HG02763 (cell line): ENCODE data around the gene HOXB2.
"Not testable (repeated sequence)": the region's sequence is repeated elsewhere in the genome, so short reads cannot be mapped to it uniquely, and the experiment has no call there.

Experiments
- ATAC-seq: cut with Tn5 transposase; IDR thresholded peaks from one replicate; pipeline ENCODE4 v1.9.1; 2021; ENCODE audit warnings: mild to moderate bottlenecking, moderate library complexity; ENCODE audit not compliant: unreplicated experiment

Gene HOXB2

DNA sequence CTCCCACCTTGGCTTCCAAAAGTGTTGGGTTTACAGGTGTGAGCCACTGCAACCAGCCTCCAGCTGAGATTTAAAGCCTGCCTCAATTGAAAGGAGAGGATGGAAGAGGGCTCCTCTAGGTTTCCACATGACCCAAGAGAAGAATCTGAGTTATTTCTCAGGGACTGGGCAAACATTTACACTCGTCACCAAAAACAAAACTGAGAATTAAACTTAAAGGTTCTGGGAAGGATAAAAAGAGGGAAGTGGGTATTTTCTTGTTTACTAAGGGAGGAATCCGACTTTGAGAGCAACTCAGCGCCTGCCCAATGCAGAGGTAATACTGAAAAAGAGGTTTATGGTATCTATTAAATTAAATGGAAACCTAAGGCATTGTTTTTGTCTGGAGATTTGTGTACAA, 27.4 kb downstream of the HOXB2 start:
- no peak for ATAC-seq

DNA sequence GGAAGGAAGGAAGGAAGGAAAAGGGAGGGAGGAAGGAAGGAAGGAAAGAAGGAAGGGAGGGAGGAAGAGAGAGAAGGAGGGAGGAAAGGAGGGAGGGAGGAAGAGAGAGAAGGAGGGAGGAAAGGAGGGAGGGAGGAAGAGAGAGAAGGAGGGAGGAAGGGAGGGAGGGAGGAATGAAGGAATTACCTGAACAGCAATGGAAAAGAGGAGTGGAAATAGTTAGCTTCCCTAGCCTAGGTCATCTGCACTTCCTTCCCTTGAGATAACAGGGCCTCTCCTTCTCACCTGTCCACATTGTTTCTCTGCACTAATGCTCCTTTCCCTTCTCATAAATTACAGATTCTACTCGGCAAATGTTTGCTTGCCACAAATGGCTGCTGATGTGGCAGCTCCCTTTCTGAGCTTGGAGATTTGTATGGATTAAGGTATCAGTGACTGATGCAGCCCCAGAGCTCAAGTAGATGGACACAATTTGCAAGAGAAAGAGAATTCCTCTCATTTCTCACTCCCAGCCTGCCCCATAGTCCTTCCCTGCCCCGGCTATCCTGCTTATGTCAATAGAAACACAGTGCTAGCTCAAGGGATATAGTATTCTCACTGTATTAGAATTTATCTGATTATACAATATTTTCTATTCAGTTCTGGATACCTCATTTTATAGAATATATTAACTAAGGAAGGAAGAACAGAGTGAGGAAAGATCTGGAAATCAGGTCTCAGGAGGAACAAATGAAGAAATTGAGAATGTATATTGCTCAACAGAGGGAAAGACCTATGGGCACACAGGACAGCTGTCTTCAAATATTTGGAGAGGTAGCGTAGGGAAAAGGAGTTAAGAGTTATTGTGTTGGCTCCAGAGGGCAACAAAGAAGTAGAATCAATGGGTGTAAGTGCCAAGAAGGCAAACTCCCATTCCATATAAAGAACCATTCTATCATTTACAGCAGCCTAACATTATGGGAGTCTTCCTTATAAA, 28.7 kb downstream of the HOXB2 start:
- ATAC-seq: no peak

DNA sequence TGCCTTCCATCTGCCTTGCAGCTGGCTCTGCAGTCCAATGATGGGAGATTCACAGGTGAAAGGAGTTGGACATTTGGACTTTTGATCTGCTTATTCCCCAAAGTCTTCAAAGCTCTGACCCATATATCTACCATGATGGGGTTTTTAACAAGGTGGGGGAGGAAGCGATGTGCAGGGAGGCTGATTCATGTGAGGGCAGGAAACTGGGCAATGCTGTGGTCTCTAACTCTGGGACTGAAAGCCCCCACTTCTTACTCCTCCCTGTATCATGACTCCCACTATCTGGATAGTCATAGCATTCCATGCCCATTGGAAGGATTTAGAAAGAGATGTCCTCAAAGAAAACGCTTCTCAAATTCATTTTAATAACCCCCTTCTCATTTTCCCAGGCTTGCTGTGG, 30.4 kb downstream of the HOXB2 start:
- no peak for ATAC-seq

DNA sequence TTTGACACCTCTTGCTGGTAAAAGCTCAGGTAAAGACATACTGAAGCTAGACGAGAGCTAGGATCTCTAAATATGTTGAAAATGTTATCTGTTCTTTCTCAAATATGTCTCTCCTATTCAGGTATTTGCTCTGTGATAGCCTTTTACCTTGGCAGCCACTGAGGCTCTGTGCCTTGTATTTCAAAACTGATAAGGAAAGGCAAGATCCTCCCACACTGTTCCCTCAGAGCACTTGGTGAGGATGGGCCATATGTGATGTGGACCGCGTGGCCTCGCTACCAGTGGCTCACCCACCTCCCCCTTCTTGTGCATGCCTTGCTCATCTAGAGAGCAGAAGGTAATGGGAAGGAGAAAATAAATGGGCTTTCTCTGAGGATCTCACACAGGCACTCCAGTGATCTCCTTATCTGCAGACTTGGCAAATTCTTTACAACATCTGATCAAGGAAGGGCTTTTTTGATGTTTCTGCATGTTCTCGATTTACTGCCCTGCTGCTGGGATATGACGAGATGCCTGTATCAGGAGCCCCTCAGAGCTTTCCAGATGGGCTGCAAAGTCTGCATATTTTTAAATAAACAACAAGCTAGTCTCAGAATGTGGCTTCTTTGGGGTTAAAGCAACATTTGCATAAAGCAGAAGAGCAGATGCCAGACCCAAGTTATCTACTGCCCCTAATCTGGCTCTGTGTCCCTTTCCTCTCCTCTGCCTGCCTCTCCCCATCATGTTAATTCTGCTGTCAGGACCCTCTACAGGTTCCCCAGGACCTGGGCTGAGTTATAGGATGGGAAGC, 31.0 kb downstream of the HOXB2 start:
- ATAC-seq: no peak

DNA sequence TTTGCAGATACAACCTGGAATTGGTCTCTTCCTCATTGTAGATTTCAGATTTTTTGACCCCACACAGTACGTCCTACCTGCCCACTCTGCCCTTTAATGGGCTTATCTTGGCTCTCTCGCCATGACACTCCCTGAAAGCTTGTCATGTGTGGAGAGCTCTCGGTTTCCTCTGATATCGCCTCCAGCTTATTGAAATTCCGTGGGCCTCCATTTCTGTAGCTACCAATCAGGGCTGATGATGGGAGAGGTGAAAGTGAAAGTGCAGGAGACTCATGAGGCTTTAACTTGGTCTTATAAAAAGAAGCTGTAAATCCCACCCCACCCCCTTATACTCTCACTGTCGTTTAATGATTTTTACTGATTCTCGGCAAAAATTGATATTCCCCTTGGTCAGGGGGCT, 31.8 kb downstream of the HOXB2 start:
- no peak for ATAC-seq

DNA sequence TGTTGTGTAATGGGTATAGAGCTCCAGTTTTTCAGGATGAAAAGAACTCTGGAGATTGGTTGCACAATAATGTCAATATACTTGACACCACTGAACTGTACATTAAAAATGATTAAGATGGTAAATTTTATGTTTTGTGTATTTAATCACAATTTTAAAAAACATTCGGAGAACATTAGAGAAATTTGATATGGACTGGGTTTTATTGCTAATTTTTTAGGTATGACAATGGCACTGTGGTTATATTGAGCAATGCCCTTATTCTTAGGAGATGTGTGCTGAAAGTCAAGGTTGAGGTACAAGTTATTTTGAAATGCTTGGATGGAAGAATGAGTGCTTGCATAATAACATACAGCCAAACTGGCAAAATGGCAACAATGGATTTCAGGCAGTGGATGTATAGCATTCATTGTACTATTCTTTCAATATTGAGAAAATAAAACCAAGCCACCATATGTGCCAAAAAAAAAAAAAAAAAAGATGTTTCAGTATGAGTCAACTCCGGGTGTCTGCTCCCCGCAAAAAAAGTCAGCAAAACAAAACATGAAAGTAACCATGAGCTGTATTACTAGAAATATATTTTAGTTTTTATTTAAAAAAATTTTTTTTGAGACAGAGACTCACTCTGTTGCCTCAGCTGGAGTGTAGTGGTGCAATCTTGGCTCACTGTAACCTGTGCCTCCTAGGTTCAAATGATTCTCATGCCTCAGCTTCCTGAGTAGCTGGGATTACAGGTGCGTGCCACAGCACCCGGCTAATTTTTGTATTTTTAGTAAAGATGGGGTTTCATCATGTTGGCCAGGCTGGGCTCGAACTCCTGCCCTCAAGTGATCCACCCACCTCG, 33.9 kb downstream of the HOXB2 start:
- no peak for ATAC-seq

DNA sequence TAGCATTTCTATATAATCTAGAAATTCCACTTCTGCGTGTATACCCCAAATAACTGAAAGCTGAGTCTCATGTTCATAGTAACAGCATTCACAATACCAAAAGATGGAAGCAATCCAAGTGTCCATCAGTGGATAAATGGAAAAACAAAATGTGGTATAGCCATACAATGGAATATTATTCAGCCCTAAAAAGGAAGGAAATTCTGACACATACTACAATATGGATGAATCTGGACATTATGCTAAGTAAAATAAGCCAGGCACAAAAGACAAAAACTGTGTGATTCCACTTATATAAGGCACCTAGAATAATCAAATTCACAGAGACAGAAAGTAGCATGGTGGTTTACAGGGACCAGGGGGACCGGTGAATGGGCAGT, 34.5 kb downstream of the HOXB2 start:
- ATAC-seq: no peak

DNA sequence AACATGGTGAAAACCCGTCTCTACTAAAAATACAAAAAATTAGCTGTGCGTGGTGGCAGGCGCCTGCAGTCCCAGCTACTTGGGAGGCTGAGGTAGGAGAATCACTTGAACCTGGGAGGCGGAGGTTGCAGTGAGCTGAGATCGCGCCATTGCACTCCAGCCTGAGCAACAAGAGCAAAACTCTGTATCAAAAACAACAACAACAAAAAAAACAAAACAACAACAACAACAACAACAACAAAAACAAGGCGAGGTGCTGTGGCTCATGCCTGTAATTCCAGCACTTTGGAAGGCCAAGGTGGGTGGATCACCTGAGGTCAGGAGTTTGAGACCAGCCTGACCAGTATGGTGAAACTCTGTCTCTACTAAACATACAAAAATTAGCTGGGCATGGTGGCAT, 35.2 kb downstream of the HOXB2 start:
- ATAC-seq: not testable (repeated sequence)

DNA sequence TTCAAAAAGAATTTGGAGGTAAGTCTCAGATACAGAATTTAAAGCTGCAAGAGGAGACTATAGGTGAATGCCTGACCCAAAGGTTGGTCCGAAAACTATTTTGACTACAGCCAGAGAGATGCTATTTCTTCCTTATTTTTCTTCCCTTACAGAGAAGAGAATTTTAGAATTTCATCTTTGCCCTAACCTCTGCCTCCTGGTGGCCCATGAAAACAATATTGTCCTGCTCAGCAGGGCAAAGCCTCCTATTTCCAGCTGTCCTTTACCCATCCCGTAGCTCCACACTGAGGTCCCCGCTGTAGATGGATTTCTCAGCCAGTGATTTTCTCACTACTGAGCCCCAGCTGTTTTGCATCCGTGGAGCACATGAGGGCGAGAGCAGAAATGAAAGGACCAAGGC, 38.7 kb downstream of the HOXB2 start:
- no peak for ATAC-seq

DNA sequence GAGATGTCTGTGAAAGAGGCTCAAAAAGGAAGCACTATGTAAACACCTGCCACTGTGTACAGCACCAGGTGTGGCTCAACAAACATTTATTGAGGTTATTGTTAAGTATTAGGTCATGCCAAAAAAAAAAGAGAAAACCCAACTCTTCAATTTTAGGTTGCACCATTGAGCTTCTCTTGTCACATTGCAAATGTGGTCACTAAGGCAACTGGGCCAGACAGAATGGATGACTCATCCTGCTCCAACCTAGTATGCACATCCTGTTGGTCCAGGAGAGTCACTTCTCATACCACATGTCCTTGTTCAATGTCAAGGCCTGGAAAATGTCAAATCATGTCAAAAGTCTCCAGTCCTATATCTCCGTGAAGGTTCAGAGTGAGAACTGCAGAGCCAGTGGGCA, 39.1 kb downstream of the HOXB2 start:
- peak; percentile 74 for ATAC-seq

DNA sequence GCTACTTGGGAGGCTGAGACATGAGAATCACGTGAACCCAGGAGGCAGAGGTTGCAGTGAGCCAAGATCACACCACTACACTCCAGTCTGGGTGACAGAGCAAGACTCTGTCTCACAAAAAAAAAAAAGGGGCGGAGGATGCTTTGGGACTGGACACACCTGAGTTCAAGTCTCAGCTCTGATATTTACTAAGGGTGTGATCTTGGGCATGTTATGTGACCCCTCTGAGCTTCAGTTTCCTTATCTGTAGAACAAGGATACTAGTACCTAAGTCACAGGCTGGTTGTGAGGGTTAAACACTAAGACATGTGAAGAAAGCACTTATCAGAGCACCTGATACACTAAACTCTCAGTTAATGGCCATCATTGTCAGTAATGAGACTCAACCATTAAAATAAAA, 40.0 kb downstream of the HOXB2 start:
- no peak for ATAC-seq

DNA sequence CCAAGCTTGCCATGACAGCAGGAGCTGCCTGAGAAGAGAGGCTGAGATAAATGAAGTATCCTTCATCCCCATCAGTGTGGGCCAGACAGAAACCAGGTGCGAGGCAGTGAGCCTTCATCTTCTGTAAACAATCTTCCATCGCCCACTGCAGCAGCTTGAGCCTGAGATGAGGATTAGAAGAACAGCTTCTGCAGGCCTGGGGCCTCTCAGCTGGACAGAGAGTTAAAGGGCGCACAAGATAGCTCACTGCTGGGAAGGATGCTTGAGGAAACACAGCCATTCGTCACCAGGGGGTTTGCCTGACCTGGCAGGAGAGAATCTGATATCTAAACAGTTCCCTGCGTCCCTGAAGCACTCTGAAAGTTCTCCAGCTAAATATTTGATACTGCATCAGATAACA, 41.2 kb downstream of the HOXB2 start:
- ATAC-seq: no peak

DNA sequence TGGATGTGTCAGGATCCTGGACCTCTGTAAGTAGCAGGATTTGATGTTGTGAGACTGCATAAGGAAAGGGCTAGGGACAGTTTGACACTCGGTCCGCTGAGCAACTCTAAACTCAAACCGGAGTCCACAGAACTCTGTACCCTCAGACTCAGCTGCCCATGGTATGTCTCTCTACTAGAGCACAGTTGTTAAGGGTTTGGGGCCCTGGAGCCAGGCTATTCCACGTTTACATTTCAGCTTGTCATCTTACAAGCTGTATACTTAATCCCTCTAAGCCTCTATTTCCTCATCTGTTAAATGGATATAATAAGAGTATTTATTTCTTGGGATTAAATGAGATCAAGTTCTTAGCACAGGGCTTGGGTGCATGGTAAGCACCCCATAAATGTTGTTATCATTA, 42.0 kb downstream of the HOXB2 start:
- ATAC-seq: no peak

DNA sequence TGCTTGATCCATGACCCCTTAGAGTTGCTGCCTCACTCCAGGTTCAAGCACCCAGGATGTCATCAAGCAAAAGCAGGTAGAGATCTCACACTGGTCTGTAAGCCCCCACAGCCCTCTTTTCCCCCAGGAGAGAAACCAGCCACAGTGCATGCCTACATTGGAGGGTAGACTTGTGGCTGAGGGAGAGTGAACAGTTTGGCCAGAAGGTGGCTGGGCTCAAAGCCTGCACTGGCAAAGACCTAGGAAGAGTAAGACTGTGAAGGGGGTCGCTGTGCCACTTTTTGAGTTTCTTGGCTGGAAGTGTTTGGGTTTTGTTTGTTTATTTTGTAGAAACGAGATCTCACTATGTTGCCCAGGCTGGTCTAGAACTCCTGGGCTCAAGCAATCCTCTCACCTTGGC, 42.6 kb downstream of the HOXB2 start:
- no peak for ATAC-seq

DNA sequence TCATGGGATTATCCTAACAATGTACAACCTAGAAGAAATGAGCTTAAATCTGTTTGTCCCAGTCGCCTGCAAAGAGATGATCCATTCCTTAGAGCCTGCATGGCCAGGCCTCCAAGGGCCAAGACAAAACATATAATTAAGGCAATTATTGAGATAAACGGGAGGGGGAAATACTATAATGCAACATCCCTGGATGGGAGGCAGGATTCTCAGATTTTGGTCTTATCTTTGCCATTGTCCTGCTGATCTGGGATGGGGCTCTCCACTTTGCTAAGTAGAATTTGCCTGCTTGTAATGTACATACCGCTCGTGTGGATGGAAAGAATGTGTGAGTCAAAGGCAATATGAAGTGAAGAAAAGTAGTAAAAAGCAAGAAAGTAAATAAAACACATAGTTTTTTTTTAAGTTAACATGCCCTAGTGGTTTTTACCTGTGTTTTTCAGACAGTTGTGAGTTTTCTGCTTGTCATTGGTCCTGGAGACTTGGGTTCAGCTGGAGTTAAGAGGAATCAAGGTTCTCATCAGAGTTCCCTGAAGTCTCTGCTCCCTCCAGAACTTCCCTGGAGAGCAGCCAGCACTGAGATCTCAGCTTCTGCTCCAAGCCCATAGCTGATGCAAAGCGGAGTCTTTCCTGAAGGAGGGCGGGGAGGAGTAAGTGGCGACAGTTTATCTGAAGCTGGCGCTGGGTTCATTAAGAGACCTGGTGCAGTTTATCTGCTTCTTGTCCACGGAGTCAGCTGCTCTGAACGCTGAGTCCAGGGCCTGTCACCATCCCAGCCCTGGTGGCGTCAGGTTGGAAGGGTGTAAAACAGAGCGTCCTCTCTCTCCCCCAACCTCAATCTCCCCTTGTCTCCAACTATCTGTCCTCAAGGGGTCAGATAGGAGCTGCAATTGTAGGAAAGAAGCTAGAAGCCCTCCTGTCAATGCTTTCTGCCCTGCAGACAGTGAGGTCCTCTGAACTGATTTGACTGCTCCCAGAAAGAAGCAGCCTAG, 44.2 kb downstream of the HOXB2 start:
- ATAC-seq: no peak

DNA sequence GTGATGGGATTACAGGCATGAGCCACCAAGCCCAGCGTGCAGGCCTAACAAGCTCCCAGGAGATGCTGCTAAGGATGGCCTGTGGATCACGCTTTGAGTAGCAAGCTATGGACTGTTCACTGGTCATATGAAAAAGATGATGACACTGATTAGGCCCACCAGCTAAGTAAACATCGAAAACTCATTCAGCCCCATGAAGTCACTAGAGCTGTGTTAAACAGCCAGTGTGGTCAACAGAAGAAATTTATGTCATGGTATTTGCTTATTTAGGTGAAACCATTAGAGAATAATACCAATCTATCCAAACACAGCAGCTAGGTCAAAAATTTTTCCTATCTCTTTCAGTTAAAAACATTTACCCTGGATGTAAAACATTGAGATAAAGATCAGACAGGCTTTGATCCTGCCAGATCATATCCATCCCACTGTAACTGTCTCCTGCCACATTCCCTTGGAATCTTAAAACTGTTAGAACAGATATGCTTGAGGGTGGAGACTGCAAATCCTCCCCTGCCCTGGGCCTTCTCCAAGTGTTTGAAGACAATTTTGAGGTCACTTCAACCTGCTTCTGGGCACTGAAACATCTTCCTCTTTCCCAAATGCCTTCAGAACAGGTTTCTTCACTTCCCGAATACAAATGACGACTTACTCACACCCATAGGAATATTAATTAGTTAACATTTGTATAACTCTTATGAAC, 45.0 kb downstream of the HOXB2 start:
- no peak for ATAC-seq

DNA sequence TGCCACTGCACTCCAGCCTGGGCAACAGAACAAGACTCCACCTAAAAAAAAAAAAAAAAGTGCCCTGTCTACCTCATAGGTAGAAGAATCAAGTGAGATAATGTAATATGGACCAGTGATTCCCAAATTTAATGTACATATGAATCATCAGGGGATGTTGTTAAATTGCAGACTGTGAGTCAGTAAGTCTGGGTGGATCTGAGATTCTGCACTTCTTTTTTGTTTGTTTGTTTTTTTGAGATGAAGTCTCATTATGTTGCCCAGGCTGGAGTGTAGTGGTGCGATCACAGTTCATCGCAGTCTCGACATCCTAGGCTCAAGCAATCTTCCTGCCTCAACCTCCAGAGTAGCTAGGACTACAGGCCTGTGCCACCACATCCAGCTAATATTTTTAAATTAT, 45.7 kb downstream of the HOXB2 start:
- ATAC-seq: no peak

DNA sequence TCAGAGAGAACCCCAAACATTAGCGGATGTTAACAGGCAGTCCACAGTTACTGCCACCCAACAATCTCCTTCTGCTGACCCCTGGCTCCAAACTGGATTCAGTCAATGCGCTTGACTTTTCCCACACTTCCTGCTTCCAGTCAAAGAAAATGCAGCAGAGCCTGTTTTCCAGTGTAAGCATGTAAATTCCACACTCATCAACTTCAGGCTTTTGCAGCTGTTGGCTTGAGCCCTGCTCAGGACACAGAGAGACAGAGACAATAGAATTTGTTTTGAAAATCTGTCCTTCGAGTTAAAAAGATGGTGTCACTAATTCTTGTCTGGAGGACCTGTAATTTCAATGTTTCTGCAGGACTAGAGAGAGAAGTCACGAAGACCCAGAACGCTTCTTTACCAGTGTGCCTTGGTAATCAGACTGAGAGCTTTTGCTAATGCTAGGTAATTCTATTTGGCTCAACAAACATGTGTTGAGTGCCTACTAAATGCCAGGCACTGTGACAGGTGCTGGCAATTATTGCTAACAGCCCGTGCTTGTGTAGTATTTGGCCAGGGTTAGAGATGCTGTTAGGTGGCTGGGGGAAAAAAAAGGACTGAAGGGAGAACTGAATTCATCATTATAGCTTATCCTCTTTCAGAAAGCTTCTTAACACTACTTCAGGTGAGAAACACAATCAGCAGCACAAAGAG, 46.6 kb downstream of the HOXB2 start:
- ATAC-seq: no peak

DNA sequence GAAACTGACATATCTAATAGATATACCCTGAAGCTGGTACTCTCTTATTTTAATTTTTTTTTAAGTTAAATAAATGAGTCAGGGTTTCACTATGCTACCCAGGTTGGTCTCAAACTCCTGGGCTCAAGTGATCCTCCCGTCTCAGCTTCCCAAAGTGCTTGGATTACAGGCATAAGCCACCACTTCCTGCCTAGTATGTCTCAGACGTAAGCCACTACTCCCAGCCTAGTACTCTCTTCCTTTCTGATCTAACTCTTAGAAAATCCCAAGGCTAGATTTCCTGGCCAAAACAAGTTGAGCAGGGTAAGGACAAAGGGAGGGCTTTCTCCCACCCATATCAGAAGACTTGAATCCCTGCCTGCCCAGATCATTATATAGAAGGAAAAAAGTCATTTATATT, 47.8 kb downstream of the HOXB2 start:
- no peak for ATAC-seq
